GM04503 (cell line): ENCODE results near the gene NR2F1-AS1.
A peak's percentile ranks its signal among the peaks of the same experiment; 100 is the strongest.

Source experiments
- DNase-seq: peaks from one replicate; pipeline ENCODE4 v3.0.0-alpha.2; 2012; ENCODE audit warnings: low read depth

NR2F1-AS1 gene

GRCh38 chr5:93384026-93384425 is 197.0 kb downstream of the NR2F1-AS1 start:
- no peak for DNase-seq

GRCh38 chr5:93382188-93382825 is 198.7 kb downstream of the NR2F1-AS1 start:
- no peak for DNase-seq

- DNase-seq, result no peak
Measured at GRCh38 chr5:93381057-93381456, 200.0 kb downstream of the NR2F1-AS1 start.

- peak; percentile 31 for DNase-seq
Measured at GRCh38 chr5:93378073-93378472, 202.9 kb downstream of the NR2F1-AS1 start.

GRCh38 chr5:93371893-93372292 is 209.1 kb downstream of the NR2F1-AS1 start:
- DNase-seq, result no peak

- DNase-seq, result no peak
Measured at GRCh38 chr5:93364378-93364777, 216.6 kb downstream of the NR2F1-AS1 start.

- no peak for DNase-seq
Measured at GRCh38 chr5:93360436-93361088, 220.5 kb downstream of the NR2F1-AS1 start.

GRCh38 chr5:93359960-93360305 is 221.1 kb downstream of the NR2F1-AS1 start:
- no peak for DNase-seq
